HG03103 (cell line): ENCODE results near the gene ARHGAP45.
A peak's percentile ranks its signal among the peaks of the same experiment; 100 is the strongest.

Source experiments
- ATAC-seq: cut with Tn5 transposase; IDR thresholded peaks from one replicate; pipeline ENCODE4 v1.9.1; 2021; ENCODE audit warnings: low read depth; ENCODE audit not compliant: unreplicated experiment

Gene ARHGAP45

GRCh38 chr19:1082928-1083816 is 16.2 kb downstream of the ARHGAP45 start:
- ATAC-seq: no peak

DNA sequence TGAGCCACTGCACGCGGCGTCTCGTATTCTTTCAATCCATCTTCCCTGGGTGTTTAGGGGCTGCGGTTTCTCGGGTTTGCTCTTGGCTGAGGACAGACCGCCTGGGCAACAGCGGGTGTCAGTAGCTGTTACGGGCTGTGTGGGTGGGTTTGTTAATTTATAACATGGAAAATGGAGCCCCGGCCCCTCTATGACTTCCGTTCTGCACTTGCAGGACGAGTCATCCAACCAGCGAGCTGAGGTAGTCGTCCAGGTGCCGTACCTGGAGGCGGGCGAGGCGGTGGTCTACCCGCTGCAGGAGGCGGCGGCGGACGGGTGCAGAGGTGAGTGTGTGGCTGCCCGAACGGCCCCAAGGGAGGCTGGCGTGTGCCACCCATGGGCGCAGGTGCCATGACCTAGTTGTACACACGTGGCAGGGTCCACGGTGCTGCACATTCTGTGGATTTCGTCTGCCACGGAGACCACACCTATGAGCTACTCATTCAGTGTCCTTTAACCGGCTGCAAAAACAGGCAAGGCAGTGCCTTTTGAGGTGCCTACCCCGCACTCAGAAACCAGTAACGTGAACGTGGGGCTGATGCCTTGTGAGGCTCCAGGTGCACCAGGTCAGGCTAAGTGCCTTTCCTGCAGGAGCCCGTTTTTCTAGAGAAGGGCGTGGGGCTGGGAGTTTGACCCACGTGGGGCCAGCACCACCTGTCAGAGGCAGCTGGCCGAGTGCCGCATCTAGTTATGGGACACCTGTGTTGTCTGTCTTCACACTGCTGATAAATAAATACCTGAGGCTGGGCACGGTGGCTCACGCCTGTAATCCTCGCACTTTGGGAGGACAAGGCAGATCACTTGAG is 17.3 kb downstream of the ARHGAP45 start:
- no peak for ATAC-seq

- no peak for ATAC-seq
These were observed 18.2 kb downstream of the ARHGAP45 start for GRCh38 chr19:1085053-1085658.

DNA sequence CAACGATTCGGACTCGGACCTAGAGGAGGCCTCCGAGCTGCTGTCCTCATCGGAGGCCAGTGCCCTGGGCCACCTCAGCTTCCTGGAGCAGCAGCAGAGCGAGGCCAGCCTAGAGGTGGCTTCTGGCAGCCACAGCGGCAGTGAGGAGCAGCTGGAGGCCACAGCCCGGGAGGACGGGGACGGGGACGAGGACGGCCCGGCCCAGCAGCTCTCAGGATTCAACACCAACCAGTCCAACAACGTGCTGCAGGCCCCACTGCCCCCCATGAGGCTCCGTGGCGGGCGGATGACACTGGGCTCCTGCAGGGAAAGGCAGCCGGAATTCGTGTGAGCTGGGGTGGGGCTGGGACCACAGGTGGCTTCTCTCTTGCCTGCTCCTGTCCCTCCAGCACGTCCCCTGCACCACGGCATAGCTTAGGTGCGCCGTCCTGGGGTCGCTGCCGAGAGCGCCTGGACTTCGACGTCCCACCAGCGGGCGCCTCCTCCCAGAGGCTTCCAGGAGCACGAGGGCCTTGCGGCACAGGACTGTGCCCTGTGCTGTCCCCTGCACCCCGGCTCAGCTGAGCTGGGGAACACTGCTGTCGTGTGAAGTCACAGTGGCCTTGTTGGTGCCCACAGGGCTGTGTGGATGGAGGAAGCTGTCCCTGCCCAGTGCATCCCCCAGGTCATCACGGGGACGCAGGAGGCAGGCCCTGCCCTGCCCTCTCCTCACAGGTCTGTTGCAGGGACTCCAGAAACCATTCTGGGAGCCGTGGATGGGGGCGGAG is 18.9 kb downstream of the ARHGAP45 start:
- ATAC-seq: no peak

DNA sequence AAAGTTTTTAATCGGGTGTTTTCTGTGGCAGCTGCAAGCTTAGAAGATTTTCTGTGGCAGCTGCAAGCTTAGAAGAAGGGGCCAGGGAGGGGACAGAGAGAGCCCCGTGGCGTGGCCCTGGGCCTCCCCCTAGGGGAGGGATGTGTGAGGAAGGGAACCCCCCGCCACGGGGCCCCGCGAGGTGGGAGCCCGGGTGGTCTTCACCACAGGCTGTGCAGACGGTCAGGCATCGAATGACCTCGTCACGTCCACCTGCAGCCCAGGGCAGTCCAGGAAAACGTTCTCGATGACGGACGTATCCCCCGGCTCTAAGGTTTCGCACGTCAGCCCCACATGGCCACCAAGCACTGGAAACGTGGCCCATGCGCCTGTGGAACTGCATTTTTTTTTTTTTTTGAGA is 19.6 kb downstream of the ARHGAP45 start:
- ATAC-seq: no peak

DNA sequence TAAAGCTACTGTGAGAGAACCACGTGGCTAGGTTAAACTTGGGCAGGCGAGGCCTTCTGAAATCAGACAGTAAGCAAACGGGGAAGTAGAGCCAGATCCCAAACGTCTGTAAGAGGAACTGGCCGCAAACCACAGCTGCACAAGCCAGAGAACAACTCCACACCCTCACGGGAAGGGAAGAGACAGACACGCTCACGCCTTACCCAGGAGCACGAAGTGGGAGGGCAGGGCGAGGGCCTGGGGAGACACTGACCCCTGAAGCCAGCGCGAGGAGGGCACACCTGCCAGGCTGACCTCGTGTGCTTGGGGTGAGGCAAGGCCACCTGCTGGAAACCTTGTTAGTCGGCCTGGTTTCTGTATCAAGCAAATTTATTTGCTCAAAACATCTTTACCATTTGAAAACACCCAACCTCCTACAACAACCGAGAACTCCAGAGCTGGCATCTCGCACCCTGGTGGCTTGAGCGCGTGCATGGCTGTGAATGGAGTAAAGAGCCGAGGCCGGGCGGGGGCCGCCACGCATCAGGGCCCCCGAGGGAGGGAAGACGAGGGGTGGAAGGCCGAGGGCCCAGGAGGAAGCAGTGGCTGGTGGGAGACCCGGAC is 20.9 kb downstream of the ARHGAP45 start:
- no peak for ATAC-seq

DNA sequence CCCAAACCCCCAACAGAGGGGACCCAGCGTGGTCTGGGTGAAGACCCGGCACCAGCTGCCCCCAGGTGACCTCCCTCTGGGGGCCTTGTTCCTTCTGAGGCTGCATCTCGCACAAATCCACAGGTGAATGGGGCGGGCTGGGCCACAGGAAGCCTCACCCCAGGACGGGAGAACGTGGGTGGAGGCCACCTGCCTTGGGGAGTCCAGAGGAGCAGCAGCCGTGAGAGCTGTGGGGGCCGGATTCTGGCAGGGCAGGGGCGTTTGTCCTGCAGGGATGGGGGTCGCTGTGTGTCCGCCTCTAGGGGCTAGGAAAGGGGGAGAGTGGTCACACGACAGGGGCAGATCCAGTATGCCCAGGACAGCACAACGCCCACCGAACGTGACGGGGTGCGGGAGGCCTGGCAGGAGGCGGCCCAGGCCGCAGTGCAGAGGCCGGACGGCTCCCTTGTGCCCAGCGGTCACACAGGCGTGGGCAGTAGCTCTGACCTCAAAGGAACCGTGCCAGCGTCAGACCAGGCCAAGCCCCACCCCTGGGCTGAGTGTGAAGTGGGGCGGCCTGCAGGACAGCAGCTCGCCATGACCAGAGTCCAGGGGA is 21.5 kb downstream of the ARHGAP45 start:
- ATAC-seq: no peak

GRCh38 chr19:1089126-1089771 is 22.3 kb downstream of the ARHGAP45 start:
- ATAC-seq: no peak

GRCh38 chr19:1089891-1090290 is 22.9 kb downstream of the ARHGAP45 start:
- ATAC-seq: no peak

- ATAC-seq: no peak
These were observed 24.0 kb downstream of the ARHGAP45 start for GRCh38 chr19:1090731-1091543.

DNA sequence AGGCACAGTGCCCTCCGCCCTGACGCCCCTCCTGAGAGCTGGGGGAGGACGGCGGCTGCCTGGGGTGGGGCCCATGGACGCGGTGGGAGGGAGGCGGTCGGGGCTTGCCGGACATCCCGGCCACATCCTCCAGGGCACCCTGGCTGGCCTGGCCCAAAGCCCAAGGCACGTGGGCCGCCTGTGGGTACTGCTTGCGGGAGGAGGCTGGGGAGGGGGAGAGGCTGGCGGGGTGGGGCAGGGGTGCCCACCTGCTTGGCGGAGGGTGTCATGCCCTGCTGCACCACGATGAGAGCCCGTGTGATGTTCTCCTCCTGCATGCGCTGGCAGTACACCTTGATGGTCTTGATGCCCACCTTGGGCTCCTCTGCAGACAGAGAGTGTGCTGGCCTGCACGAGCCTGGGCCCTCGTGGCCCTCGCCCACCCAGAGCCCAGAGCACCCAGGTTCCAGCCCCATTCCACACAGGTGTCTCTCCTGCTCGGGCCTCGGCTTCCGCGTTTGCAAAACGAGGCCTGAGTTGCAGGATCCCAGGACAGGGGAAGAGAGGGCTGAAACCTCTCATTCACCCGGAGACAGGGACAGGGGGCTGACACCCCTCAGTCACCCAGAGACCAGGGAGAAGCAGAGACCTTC is 24.7 kb downstream of the ARHGAP45 start:
- ATAC-seq: no peak

GRCh38 chr19:1093330-1093729 is 26.4 kb downstream of the ARHGAP45 start:
- ATAC-seq: no peak

DNA sequence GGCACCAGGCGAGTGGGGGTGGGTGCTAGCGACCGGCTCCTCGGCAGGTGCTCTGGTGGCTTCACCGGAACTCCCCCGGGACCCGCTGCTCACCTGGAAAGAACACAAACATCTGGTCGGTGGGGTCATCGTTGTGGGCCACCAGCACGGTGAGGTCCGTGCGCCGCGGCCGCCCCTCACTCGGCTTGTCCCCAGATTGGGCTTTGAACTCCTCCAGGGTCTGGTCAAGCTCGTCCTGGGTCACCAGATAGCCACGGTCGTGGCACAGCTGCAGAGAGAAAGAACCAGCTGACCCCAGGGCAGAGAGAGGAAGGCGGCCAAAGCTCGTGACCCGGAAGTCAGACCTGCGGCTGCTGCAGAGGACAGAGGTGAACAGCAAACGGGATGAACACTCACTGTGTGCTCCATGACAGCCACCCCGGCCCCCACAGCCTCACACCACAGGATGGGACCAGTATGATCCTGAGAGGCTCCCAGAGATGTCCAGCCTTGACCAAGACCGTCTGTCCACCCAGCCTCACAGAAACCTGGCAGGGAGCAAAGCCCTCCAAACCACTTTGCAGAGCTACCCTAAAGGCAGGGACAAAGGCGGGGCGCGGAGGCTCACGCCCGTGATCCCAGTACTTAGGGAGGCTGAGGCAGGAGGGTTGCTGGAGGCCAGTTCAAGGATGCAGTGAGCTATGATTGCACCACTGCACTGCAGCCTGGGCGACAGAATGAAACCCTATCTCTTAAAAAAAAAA is 27.0 kb downstream of the ARHGAP45 start:
- ATAC-seq: no peak

- no peak for ATAC-seq
These were observed 27.6 kb downstream of the ARHGAP45 start for GRCh38 chr19:1094655-1094977.

- peak; percentile 82 for ATAC-seq
These were observed 28.2 kb downstream of the ARHGAP45 start, which contains the start of gene POLR2E for GRCh38 chr19:1094978-1095701. Gene POLR2E, minus strand, starts transcription at chr19:1095375. Its CDS starts 60 bp downstream, at chr19:1095315.

DNA sequence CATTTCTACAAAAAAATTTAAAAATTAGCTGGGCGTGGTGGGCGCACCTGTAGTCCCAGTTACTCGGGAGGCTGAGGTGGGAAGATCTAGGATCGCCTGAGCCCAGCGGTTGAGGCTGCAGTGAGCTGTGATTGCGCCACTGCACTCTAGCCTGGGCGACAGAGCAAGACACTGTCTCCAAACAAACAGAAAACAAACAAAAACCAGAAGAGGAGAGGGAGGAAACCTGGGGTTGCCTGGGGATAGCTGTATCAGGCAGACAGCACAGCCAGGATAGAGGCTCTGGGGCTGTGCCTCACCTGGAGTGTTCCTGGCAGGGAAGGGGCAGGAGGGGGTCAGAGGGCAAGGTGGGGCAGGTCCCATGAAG is 30.8 kb downstream of the ARHGAP45 start:
- no peak for ATAC-seq
